Activated naive CD4-positive, alpha-beta T cell treated with anti-CD3 and anti-CD28 coated beads, Interleukin-2, amount 50 U/mL, for 72 hours (primary cell): Measurements from ENCODE around the gene IL20RB. TPM values are rescaled to one million over a fixed set of nuclear protein-coding genes. Genes with fewer than 3 reads are reported as not detected.
"Not testable (repeated sequence)": the region's sequence is repeated elsewhere in the genome, so short reads cannot be mapped to it uniquely, and the experiment has no call there.

Experiments used
- ATAC-seq, 2 donors: fragments of 150-1000 bp; cut with Tn5 transposase; 2 replicates each; pipeline ENCODE4 v1.10.0; 2021; ENCODE audit warnings: mild to moderate bottlenecking in 2 of 2, moderate library complexity in 2 of 2
- DNase-seq, 2 donors: peaks; one replicate each; pipeline ENCODE4 v3.0.0; 2021 to 2022; ENCODE audit warnings: low spot score in 2 of 2
- H3K27ac Mint-ChIP-seq, 2 donors: one replicate each; pipeline ENCODE4 v1.8.0; 2022; ENCODE audit warnings: mild to moderate bottlenecking in 2 of 2, mixed read lengths in 2 of 2
- H3K36me3 Mint-ChIP-seq, 2 donors: one replicate each; pipeline ENCODE4 v1.8.0; 2022; ENCODE audit warnings: mixed read lengths in 2 of 2
- H3K9me3 Mint-ChIP-seq, 2 donors: one replicate each; pipeline ENCODE4 v1.8.0; 2022; ENCODE audit warnings: mixed read lengths in 2 of 2
- total RNA-seq, 2 donors: library from RNA; stranded (reverse); gene quantifications; one replicate each; pipeline ENCODE4 v1.2.3, GENCODE V29; 2022

Gene IL20RB
- total RNA-seq, 2 donors from 2014 or later = 1.8 to 1.9 TPM

DNA sequence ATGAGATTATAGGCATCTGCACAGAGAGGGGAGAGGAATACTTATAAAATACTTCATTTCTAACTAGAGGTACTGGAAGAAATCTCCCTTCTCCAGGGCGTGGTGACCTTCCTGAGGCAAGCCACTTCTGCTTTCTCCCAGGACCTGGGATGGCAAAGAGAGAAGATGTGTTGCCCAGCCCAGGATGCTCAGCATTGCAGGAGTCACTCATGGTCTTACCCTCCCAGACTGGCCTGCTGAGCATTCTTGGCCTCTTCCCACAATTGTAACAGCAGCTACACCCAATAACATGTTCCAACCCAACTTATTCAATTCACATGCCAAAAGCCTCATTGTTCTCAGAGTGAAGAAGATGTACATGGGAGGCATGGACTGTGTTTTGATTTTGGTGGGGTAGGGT, 37.9 kb downstream of the IL20RB start:
- ATAC-seq (no peak), DNase-seq (no peak)
- Mint-ChIP-seq H3K9me3 (no peaks in the 10 kb centered on the region), H3K36me3 (no peaks in the 10 kb centered on the region), H3K27ac (peak overlapping the region in 1 of 2 donors; percentile 20)

DNA sequence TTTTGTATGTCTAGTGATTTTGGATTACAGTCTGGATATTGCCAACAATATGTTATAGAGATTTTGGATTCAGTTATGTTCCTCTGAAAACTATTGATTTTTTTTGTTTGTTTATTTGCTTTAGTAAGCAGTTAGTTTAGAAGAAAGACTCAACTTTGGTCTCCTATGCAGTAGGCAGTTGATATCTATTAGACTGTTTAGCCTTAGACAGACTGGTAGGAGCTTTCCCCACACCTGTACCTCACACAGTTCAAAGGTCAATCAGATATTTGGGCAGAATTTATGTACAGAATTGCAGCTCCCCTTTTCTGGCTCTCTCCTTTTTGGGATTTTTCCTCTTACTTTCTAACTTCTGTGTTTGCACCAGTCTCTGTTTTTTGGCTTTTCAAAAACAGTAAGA, 42.3 kb downstream of the IL20RB start:
- Mint-ChIP-seq H3K36me3 (no peaks in the 10 kb centered on the region), H3K9me3 (no peaks in the 10 kb centered on the region), H3K27ac (no peak overlapping the region)
- DNase-seq (no peak), ATAC-seq (no peak)

DNA sequence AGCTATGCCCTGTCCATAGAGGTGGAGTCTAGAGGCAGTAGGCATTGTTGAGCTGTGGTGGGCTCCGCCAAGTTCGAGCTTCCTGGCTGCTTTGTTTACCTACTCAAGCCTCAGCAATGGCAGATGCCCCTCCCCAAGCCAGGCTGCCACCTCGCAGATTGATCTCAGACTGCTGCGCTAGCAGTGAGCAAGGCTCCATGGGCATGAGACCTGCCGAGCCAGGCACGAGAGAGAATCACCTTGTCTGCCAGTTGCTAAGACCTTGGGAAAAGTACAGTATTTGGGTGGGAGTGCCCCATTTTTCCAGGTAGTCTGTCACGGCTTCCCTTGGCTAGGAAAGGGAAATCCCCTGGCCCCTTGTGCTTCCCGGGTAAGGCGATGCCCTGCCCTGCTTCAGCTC, 49.6 kb downstream of the IL20RB start:
- not testable (repeated sequence) for ATAC-seq, H3K9me3 Mint-ChIP-seq, H3K36me3 Mint-ChIP-seq, DNase-seq, H3K27ac Mint-ChIP-seq

DNA sequence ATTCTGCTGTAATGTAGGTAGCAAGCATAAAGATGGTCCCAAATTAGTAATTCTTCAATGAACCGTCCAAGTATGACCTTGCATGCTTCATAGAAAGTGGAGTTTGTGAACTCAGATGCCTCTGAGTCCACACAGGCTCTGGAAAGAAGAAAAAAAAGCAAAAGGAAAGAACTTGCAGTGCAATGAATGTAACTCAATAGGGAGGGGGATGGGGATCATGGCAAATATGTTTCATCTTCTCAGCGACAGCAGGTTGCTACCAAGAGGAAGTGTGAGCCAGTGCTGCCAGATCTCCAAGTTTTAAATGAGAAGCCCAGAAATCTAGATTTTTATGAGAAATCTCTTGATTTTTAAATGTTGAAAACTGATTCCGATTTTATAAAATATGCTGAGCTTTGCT, 50.3 kb downstream of the IL20RB start:
- no peak for DNase-seq
- H3K27ac Mint-ChIP-seq = no peak overlapping the region
- no peak for ATAC-seq
- H3K9me3 Mint-ChIP-seq = no peaks in the 10 kb centered on the region
- H3K36me3 Mint-ChIP-seq = no peaks in the 10 kb centered on the region

DNA sequence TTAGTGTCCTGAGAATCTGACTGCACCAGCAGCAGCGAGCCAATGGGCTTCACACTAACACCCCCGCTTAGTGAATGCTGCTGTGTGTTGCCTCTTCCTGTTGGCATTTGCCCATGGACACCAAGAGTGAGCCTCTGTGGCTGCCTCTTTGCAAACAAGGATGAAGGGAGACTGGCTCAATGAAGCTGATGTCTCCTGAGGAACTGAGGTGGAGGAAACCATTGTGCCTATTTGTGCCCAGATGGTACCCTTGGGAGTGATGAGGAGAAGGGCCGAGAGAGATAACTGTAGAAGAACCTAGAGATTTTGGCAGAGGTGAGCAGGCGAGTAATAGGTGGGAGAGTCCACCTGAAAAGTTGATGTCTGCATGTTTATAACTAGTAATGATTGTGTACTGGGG, 51.2 kb downstream of the IL20RB start:
- H3K36me3 Mint-ChIP-seq = no peaks in the 10 kb centered on the region
- H3K9me3 Mint-ChIP-seq = no peaks in the 10 kb centered on the region

DNA sequence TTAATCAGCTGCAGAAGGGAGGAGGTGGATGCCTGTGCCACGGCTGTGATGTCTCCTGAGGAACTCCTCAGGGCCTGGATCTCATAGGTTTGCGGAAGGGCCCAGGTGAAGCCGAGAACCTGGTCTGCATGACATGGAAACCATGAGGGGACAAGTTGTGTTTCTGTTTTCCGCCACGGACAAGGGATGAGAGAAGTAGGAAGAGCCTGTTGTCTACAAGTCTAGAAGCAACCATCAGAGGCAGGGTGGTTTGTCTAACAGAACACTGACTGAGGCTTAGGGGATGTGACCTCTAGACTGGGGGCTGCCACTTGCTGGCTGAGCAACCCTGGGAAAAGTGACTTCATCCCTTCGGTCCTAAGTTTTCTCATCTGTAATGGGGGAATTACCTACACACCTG, 52.4 kb downstream of the IL20RB start:
- Mint-ChIP-seq H3K9me3 (no peaks in the 10 kb centered on the region), H3K36me3 (no peaks in the 10 kb centered on the region), H3K27ac (no peak overlapping the region)
- no peak for ATAC-seq
- no peak for DNase-seq

More for the DNA sequence above, 51.2 kb downstream of the IL20RB start:
- H3K27ac Mint-ChIP-seq = no peak overlapping the region
- DNase-seq = no peak
- no peak for ATAC-seq

GRCh38 chr3:137011153-137011552, 53.4 kb downstream of the IL20RB start:
- Mint-ChIP-seq H3K36me3 (no peaks in the 10 kb centered on the region), H3K27ac (no peak overlapping the region), H3K9me3 (no peaks in the 10 kb centered on the region)
- no peak for ATAC-seq
- DNase-seq = no peak

GRCh38 chr3:137012097-137012501, 54.3 kb downstream of the IL20RB start:
- no peaks in the 10 kb centered on the region for H3K9me3 Mint-ChIP-seq
- H3K27ac Mint-ChIP-seq = no peak overlapping the region
- ATAC-seq = no peak

DNA sequence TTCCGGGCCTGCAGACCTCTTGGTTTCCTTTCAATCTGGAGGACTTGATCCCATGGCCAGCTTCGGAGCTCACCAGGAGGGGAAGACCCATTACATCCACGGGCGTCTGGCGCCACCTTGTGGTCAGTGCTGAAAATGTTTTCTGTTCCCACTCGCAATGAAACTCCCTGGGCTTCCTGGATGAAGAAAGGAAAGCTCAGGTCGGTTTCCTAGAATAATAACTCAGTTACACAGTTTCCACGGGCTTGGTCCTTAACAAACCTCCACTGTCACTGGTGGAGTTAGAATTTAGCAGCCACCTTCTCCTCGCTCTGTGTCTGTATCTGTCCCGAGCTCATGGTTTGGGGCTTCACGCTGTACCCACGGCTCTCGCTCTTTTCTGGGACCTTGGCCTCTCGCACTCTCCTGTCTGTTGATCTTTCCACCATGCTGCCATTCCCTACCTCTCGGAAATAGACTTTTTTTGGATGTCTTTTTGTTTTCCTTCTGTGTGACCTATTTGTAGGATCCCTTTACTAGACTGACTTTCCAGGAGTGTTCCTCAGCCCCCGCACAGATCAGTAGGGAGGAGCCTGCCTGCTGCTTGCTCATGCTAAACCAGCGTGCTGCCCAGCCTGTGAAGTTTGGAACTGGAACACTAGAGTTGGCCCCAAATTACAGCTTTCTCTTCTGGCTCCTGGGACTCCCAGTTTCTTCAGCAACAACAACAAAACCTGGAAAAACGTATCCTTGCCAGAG, 56.3 kb downstream of the IL20RB start:
- Mint-ChIP-seq H3K27ac (peak overlapping the region in 1 of 2 donors; percentile 61), H3K9me3 (no peaks in the 10 kb centered on the region), H3K36me3 (no peaks in the 10 kb centered on the region)
- peak; percentile 92 to 94 for ATAC-seq
- peak; percentile 84 to 85 for DNase-seq

More at GRCh38 chr3:137012097-137012501, 54.3 kb downstream of the IL20RB start:
- no peaks in the 10 kb centered on the region for H3K36me3 Mint-ChIP-seq
- DNase-seq = no peak

- not testable (repeated sequence) for H3K27ac Mint-ChIP-seq, ATAC-seq, DNase-seq, H3K9me3 Mint-ChIP-seq, H3K36me3 Mint-ChIP-seq
Measured at GRCh38 chr3:137017316-137017715, 59.5 kb downstream of the IL20RB start.

- DNase-seq (no peak), ATAC-seq (no peak)
- H3K36me3 Mint-ChIP-seq = no peaks in the 10 kb centered on the region
- H3K9me3 Mint-ChIP-seq = no peaks in the 10 kb centered on the region
- no peak overlapping the region for H3K27ac Mint-ChIP-seq
Measured at GRCh38 chr3:137020315-137020714, 62.5 kb downstream of the IL20RB start.

DNA sequence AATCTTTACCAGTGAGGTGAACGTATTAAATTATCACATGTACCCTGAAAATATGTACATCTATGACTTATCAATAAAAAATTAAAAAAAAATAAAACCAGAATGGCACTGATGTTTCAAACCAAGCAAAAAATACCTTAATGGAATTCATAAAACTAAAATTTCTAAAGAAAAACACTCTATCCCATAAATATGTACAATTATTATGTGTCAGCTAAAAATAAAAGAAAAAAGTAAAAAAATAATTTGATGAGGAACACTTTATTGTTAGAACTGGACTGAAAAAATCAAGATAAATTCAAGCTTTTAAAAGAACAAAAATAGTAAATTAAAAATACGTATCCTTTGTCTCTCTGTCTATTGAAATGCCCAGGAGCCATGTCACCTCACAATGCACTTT, 63.1 kb downstream of the IL20RB start:
- Mint-ChIP-seq H3K9me3 (no peaks in the 10 kb centered on the region), H3K36me3 (no peaks in the 10 kb centered on the region), H3K27ac (no peak overlapping the region)
- DNase-seq = no peak
- ATAC-seq = no peak

DNA sequence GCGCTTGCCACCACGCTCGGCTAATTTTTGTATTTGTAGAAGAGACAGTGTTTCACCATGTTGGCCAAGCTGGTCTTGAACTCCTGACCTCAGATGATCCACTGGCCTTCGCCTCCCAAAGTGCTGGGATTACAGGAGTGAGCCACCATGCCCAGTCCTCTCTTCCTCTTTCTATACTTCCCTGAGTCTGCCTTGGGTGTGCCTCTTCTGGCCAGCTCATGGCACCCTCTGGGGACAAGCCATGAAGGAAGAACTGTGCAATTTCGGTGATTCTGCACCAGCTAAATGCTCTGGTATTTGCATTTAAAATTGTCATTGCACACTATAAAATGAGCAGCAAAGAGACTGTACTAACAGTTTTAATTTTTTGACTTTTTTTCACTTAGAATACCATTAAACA, 66.6 kb downstream of the IL20RB start:
- no peak overlapping the region for H3K27ac Mint-ChIP-seq
- ATAC-seq (no peak), DNase-seq (no peak)
- no peaks in the 10 kb centered on the region for H3K9me3 Mint-ChIP-seq
- no peaks in the 10 kb centered on the region for H3K36me3 Mint-ChIP-seq

DNA sequence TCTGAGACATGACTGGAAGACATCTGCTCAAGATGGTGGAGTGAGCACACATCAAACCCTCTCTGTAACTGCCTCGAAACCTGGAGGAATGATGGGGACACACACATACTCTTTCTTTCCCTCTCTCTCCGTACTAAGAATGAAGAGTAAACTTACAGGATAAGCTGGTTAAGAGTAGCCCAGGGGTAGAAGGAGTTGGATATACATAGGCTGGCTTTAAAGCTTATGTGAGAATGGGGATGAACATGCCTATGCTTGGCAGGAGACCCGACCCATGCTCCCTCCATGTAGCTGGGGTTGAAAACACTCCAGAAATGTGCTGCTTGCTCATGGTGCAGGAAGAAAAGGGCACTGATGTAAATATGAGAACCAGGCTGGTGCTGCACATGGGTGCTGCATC, 68.9 kb downstream of the IL20RB start:
- no peak for DNase-seq
- no peak for ATAC-seq
- no peaks in the 10 kb centered on the region for H3K36me3 Mint-ChIP-seq
- H3K9me3 Mint-ChIP-seq = no peaks in the 10 kb centered on the region
- H3K27ac Mint-ChIP-seq = no peak overlapping the region

DNA sequence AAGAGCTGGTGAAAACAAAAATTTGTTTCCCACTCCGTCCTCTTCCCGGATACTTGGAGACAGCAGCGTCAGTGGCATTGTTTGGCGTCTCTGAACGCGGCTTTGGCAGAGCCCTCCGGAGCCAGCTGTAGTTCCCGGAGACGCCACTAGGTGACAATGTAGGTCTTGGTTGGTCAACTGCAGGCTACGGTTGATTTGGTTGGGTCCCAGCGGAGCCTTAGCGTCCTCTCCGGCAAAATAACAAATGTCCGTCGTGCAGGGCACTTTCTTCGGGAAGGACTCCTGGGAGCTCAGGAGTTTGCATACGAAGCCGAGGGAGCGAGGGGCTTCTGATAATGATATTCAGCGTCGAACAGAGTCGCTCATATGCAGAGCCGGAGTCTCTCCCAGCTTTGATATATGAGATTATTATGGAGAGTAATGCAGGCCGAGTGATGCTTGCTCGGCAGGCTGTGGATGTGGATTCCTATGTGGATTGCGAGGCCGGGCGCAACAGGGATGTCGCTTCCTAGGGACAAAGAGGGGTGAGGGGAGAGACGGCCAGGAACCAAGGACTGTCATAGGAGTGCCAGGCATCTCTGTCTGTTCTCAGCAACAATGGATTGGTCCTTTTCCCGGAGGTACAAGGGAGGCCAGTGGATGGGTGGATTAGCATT, 74.8 kb downstream of the IL20RB start:
- Mint-ChIP-seq H3K27ac (no peak overlapping the region), H3K9me3 (no peaks in the 10 kb centered on the region), H3K36me3 (no peaks in the 10 kb centered on the region)
- peak; percentile 67 to 92 for DNase-seq
- peak; percentile 81 to 88 for ATAC-seq

GRCh38 chr3:137035631-137036030, 77.8 kb downstream of the IL20RB start:
- H3K36me3 Mint-ChIP-seq = no peaks in the 10 kb centered on the region
- no peak overlapping the region for H3K27ac Mint-ChIP-seq
- DNase-seq (no peak), ATAC-seq (peak in 1 of 2 donors; percentile 45)
- H3K9me3 Mint-ChIP-seq = no peaks in the 10 kb centered on the region

- ATAC-seq = no peak
- H3K36me3 Mint-ChIP-seq = no peaks in the 10 kb centered on the region
- DNase-seq = no peak
- no peak overlapping the region for H3K27ac Mint-ChIP-seq
- no peaks in the 10 kb centered on the region for H3K9me3 Mint-ChIP-seq
Measured at GRCh38 chr3:137039570-137039969, 81.8 kb downstream of the IL20RB start.

- DNase-seq = no peak
- H3K36me3 Mint-ChIP-seq = no peaks in the 10 kb centered on the region
- no peaks in the 10 kb centered on the region for H3K9me3 Mint-ChIP-seq
- no peak overlapping the region for H3K27ac Mint-ChIP-seq
- ATAC-seq = no peak
Measured at GRCh38 chr3:137041251-137041650, 83.5 kb downstream of the IL20RB start.
